H1 (cell line): ENCODE results near the gene SLC2A4. TPM values are rescaled to one million over a fixed set of nuclear protein-coding genes. Genes with fewer than 3 reads are reported as not detected.

Source experiments
- CBX5 ChIP-seq: fragments of 300-800, 300-1000 bp; sonication (generic); IDR thresholded peaks from 2 replicates; pipeline ENCODE4 v1.7.1; 2016; ENCODE audit warnings: antibody characterized with exemption, low read length, low read depth
- CHD7 ChIP-seq: fragments of 300-600 bp; sonication (generic); IDR thresholded peaks from 2 replicates; pipeline ENCODE4 v1.7.1; 2012; ENCODE audit warnings: low read length, moderate library complexity, mild to moderate bottlenecking, inconsistent platforms; ENCODE audit not compliant: insufficient replicate concordance
- CREB1 ChIP-seq: IDR thresholded peaks from 2 replicates; pipeline ENCODE4 v1.6.1; 2012; ENCODE audit warnings: inconsistent platforms
- HDAC2 ChIP-seq, 2 experiments: fragments of 300-600 bp in 1 of 2; sonication (generic) in 1 of 2; IDR thresholded peaks; 2 replicates each; pipeline ENCODE4 v1.6.1; 2011 to 2012; ENCODE audit warnings: low read depth in 2 of 2, low read length in 2 of 2, mild to moderate bottlenecking in 2 of 2, moderate library complexity in 2 of 2, borderline replicate concordance in 1 of 2, inconsistent platforms in 1 of 2
- KDM4A ChIP-seq: IDR thresholded peaks from one replicate; pipeline ENCODE4 v1.7.1; 2012; ENCODE audit warnings: low read depth, mild to moderate bottlenecking, moderate library complexity, low read length, inconsistent platforms; ENCODE audit not compliant: severe bottlenecking
- MAFK ChIP-seq: IDR thresholded peaks from 2 replicates; pipeline ENCODE4 v1.6.1; 2012; ENCODE audit warnings: low read depth, mild to moderate bottlenecking, improper control_type of control experiment, low read length
- NRF1 ChIP-seq: IDR thresholded peaks from 2 replicates; pipeline ENCODE4 v1.6.1; 2011; ENCODE audit warnings: mild to moderate bottlenecking, low read depth, low read length, improper control_type of control experiment
- POU5F1 ChIP-seq: IDR thresholded peaks from 2 replicates; pipeline ENCODE4 v1.6.1; 2011; ENCODE audit warnings: low read depth, mild to moderate bottlenecking, low read length, moderate library complexity
- RNF2 ChIP-seq: fragments of 200-900, 300-1000 bp; sonication (generic); IDR thresholded peaks from 2 replicates; pipeline ENCODE4 v1.7.1; 2016; ENCODE audit warnings: borderline replicate concordance, low read depth, mild to moderate bottlenecking, antibody characterized with exemption, low read length; ENCODE audit not compliant: poor library complexity, severe bottlenecking; ENCODE audit errors: missing control alignments
- SP1 ChIP-seq: IDR thresholded peaks from 2 replicates; pipeline ENCODE4 v1.6.1; 2011; ENCODE audit warnings: low read depth, low read length
- polyA plus RNA-seq, 7 experiments: library from polyadenylated mRNA; depleted of rRNA in 3 of 7; stranded (reverse) in 5 of 7; unstranded in 2 of 7; fragments of >200 nt in 5 of 7; fragments of 200-250 nt in 2 of 7; gene quantifications; 1 replicate in 5 of 7; 2 replicates in 1 of 7; 4 replicates in 1 of 7; pipeline versions ENCODE4 v1.2.1 to v1.2.3, GENCODE V29; 2011 to 2013; ENCODE audit warnings: missing spikeins in 2 of 7, mixed read lengths in 2 of 7
- total RNA-seq: library from RNA; stranded (reverse); fragmentation: NEBNext Ultra II Directional; extraction: Animal tissue kit (Norgen Biotek cat#: 25700); gene quantifications from 2 replicates; pipeline ENCODE4 v1.2.1, GENCODE V29; 2021

Gene SLC2A4
- total and polyA plus RNA-seq, 2 of the 8 experiments (the other 6 are each of a cell fraction or from before 2014, with no cell fraction given), result 5.7 to 6.9 TPM

- TF ChIP-seq CHD7 (no peak), CBX5 (no peak), KDM4A (peak; percentile 39), POU5F1 (no peak), HDAC2 (IDR thresholded peaks at IDR 0.05; ENCODE audit: borderline replicate concordance in 1 of 2, low read depth in 2 of 2, low read length in 2 of 2) (no peak), SP1 (no peak), RNF2 (no peak), NRF1 (no peak), MAFK (no peak), CREB1 (0 out of 2 replicates have a peak, but pooled peaks have one; percentile 10)
These were observed 12.5 kb downstream of the SLC2A4 start (continued) for GRCh38 chr17:7293816-7294613.
